HCT116 (cell line): ENCODE data around the gene SLC22A4. TPM values are rescaled to one million over a fixed set of nuclear protein-coding genes. Genes with fewer than 3 reads are reported as not detected.

Experiments used
- ATAC-seq: fragments of 200-7000 bp; cut with Tn5 transposase; 2 replicates; pipeline ENCODE4 v1.9.1; 2020; ENCODE audit warnings: mild to moderate bottlenecking, moderate library complexity
- BruUV-seq: library from RNA; stranded (reverse); fragments of 400-500 nt; replicated peaks from 2 replicates; lab custom pipeline; 2021; lab: Mats Ljungman, UMichigan
- CTCF ChIA-PET: fragments of 300-600 bp; sonication (Branson Sonifier 250); formaldehyde crosslinking; loops from one replicate; lab custom pipeline; 2021; ENCODE audit warnings: antibody characterized with exemption; lab: Charles Lee
- POLR2A ChIA-PET: fragments of 300-600, 350-600 bp; sonication (Branson Sonifier 250); formaldehyde crosslinking; loops from one replicate; lab custom pipeline; 2021; ENCODE audit warnings: antibody characterized with exemption; lab: Charles Lee
- RAD21 ChIA-PET, 2 experiments: fragments of 300-600 bp; sonication (Branson Sonifier 250); formaldehyde crosslinking; loops; one replicate each; lab custom pipeline; 2023; ENCODE audit warnings: low total read pairs in 2 of 2; ENCODE audit not compliant: uncharacterized antibody in 2 of 2, unreplicated experiment in 2 of 2, low non-redundant PET in 1 of 2; lab: Charles Lee
- DNase-seq: peaks from one replicate; pipeline ENCODE4 v3.0.0-alpha.2; 2010; ENCODE audit warnings: low read depth, low spot score
- H2AFZ ChIP-seq: fragments of 200-600 bp; shearing (Covaris generic), sonication (generic); 2 replicates; pipeline ENCODE4 v1.6.1; 2017; ENCODE audit warnings: low read depth, mixed run types, mixed read lengths, antibody characterized with exemption, low read length; ENCODE audit not compliant: poor library complexity, severe bottlenecking
- H3K27ac ChIP-seq: 2 replicates; pipeline ENCODE4 v1.5.1; 2012; ENCODE audit warnings: low read depth, low read length
- H3K27me3 ChIP-seq: fragments of 200-600 bp; sonication (generic); 2 replicates; pipeline ENCODE4 v1.6.1; 2016; ENCODE audit warnings: mixed run types, low read length, mixed read lengths; ENCODE audit not compliant: insufficient read depth
- H3K36me3 ChIP-seq, 2 experiments: fragments of 200-500 bp in 1 of 2; fragments of 200-600 bp in 1 of 2; sonication (Bioruptor generic) in 1 of 2; sonication (generic) in 1 of 2; 2 replicates each; pipeline versions ENCODE4 v1.5.1 to v1.6.1; 2014 to 2016; ENCODE audit warnings: low read length in 2 of 2, inconsistent platforms in 1 of 2, mixed read lengths in 1 of 2, mixed run types in 1 of 2; ENCODE audit not compliant: insufficient read depth in 2 of 2, control insufficient read depth in 1 of 2
- H3K4me1 ChIP-seq, 2 experiments: fragments of 200-600 bp in 1 of 2; sonication (generic) in 1 of 2; 2 replicates each; pipeline versions ENCODE4 v1.5.1 to v1.6.1; 2012 to 2017; ENCODE audit warnings: low read length in 2 of 2, inconsistent platforms in 1 of 2, mild to moderate bottlenecking in 1 of 2, mixed read lengths in 1 of 2, mixed run types in 1 of 2, moderate library complexity in 1 of 2; ENCODE audit not compliant: insufficient read depth in 2 of 2, control insufficient read depth in 1 of 2
- H3K4me2 ChIP-seq: fragments of 200-600 bp; sonication (generic); 2 replicates; pipeline ENCODE4 v1.6.1; 2017; ENCODE audit warnings: mixed run types, low read length, mixed read lengths
- H3K4me3 ChIP-seq, 2 experiments: fragments of 200-600 bp in 1 of 2; sonication (generic) in 1 of 2; replicated peaks in 1 of 2; 2 replicates each; pipeline ENCODE4 v1.5.1; 2011 to 2016; ENCODE audit warnings: low read length in 2 of 2, control low read depth in 1 of 2, low read depth in 1 of 2, mild to moderate bottlenecking in 1 of 2, mixed read lengths in 1 of 2, mixed run types in 1 of 2
- H3K79me2 ChIP-seq: fragments of 200-600 bp; sonication (generic); 2 replicates; pipeline ENCODE4 v1.6.1; 2017; ENCODE audit warnings: mild to moderate bottlenecking, mixed run types, low read length, moderate library complexity, mixed read lengths; ENCODE audit not compliant: insufficient read depth
- H3K9ac ChIP-seq: fragments of 200-600 bp; sonication (generic); 2 replicates; pipeline ENCODE4 v1.6.1; 2016; ENCODE audit warnings: low read length, mixed read lengths
- H3K9me2 ChIP-seq: fragments of 200-600 bp; sonication (generic), shearing (Covaris generic); 2 replicates; pipeline ENCODE4 v1.6.1; 2017; ENCODE audit warnings: mixed run types, mild to moderate bottlenecking, moderate library complexity; ENCODE audit not compliant: insufficient read depth
- H3K9me3 ChIP-seq, 2 experiments: fragments of 200-500 bp in 1 of 2; fragments of 200-600 bp in 1 of 2; sonication (Bioruptor generic) in 1 of 2; sonication (generic) in 1 of 2; 2 replicates each; pipeline ENCODE4 v1.6.1; 2014 to 2017; ENCODE audit warnings: low read length in 2 of 2, mixed read lengths in 2 of 2, inconsistent platforms in 1 of 2, low read depth in 1 of 2, mild to moderate bottlenecking in 1 of 2, mixed run types in 1 of 2, moderate library complexity in 1 of 2; ENCODE audit not compliant: control insufficient read depth in 1 of 2, insufficient read depth in 1 of 2
- H4K20me1 ChIP-seq: fragments of 200-600 bp; sonication (generic), shearing (Covaris generic); 2 replicates; pipeline ENCODE4 v1.6.1; 2017; ENCODE audit warnings: mixed run types, mild to moderate bottlenecking, moderate library complexity; ENCODE audit not compliant: insufficient read depth
- FOSL1 ChIP-seq: IDR thresholded peaks from 2 replicates; pipeline ENCODE4 v1.6.1; 2012; ENCODE audit warnings: low read depth
- POLR2A ChIP-seq: IDR thresholded peaks from 2 replicates; pipeline ENCODE4 v1.7.0; 2011; ENCODE audit warnings: borderline replicate concordance; ENCODE audit not compliant: insufficient read depth, insufficient read length; ENCODE audit errors: extremely low read depth
- ZNF274 ChIP-seq: fragments of 200-500 bp; sonication (Bioruptor generic); IDR thresholded peaks from 2 replicates; pipeline ENCODE4 v1.6.1; 2014; ENCODE audit warnings: mild to moderate bottlenecking, low read depth, low read length, inconsistent platforms
- intact Hi-C: fragments of 100-400 bp; cut with micrococcal nuclease; formaldehyde crosslinking; loops from 2 replicates; pipeline ENCODE4 v1.10.0; 2022
- total RNA-seq: library from RNA; stranded (reverse); gene quantifications from one replicate; pipeline ENCODE4 v1.2.1, GENCODE V29; 2021; ENCODE audit not compliant: unreplicated experiment
- TF ChIP-seq, protein P1 (sequence below), 3 experiments: fragments of 200-600 bp in 1 of 3; sonication (generic) in 1 of 3; IDR thresholded peaks in 2 of 3; conservative IDR thresholded peaks in 1 of 3; 2 replicates each; pipeline ENCODE4 v1.5.1; 2012 to 2017; ENCODE audit warnings: low read depth in 2 of 3, low read length in 2 of 3, antibody characterized with exemption in 1 of 3, borderline replicate concordance in 1 of 3, control low read depth in 1 of 3, mild to moderate bottlenecking in 1 of 3, mixed read lengths in 1 of 3, mixed run types in 1 of 3, moderate library complexity in 1 of 3; ENCODE audit not compliant: insufficient read depth in 1 of 3

The SLC22A4 gene
- total RNA-seq, 1 experiment from 2014 or later = 0.59 TPM

DNA sequence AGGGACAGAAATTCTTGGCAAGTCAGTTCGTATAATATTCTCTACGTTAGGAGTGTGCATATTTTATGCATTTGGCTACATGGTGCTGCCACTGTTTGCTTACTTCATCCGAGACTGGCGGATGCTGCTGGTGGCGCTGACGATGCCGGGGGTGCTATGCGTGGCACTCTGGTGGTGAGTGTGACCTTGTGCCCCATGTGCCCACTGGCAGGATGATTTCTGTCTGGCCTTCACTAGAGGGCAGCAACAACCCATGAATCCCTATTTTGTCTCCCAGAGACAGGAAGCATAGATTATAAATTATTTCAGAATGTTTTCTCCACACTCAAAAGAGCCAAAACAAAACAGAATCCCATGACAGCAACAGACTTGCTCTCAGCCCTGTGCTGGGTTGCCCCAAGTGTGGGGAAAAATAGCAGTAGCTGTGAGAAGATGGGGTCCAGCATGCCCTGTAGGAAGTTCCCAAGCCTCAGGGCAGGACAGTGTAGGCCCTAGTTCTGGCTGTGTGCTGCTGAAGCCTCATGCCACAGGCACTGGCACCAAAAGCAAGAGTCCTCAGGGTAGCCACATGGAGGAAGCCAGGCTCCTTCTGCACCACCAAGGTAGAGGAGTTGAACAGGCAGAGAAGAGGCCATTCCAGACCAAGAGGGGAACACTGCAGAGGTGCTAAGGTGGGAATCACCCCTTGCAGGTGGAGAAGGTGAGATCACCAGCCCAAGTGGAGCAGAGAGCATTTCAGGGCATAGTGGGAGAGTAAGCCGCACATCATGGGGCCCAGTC lies 91.3 kb downstream of the SLC22A4 start:
- intact Hi-C loops = loop anchor here (1.0 to 10.0 kb wide), 7 partner anchors 116 to 859 kb away; no protein-coding TSS in a partner anchor
- no TSS peak for BruUV-seq
- Histone ChIP-seq H3K9ac (no peak overlapping the region), H3K4me1 (peaks cover 38 to 52% of the 10 kb centered on the region in 2 experiments), H3K27ac (peak overlapping the region; percentile 47), H3K27me3 (no peaks in the 10 kb centered on the region), H3K79me2 (no peaks in the 10 kb centered on the region), H3K4me2 (no peak overlapping the region), H3K9me2 (no peaks in the 10 kb centered on the region), H3K4me3 (no peak overlapping the region), H3K36me3 (no peaks in the 10 kb centered on the region), H3K9me3 (no peaks in the 10 kb centered on the region), H4K20me1 (no peaks in the 10 kb centered on the region), H2AFZ (no peak overlapping the region)
- DNase-seq (no peak), ATAC-seq (no peak; the same call in 1 of the 2 replicates)
- RAD21 ChIA-PET = interaction anchor here in 1 of 2 experiments (1.7 kb wide), 1 partner anchor 116 kb away, joined by 7 read pairs; no protein-coding TSS in a partner anchor
- POLR2A ChIA-PET = no interaction called here
- TF ChIP-seq ZNF274 = no peak
- no peak for TF ChIP-seq FOSL1
- no peak for TF ChIP-seq POLR2A
- TF ChIP-seq, protein P1, sequence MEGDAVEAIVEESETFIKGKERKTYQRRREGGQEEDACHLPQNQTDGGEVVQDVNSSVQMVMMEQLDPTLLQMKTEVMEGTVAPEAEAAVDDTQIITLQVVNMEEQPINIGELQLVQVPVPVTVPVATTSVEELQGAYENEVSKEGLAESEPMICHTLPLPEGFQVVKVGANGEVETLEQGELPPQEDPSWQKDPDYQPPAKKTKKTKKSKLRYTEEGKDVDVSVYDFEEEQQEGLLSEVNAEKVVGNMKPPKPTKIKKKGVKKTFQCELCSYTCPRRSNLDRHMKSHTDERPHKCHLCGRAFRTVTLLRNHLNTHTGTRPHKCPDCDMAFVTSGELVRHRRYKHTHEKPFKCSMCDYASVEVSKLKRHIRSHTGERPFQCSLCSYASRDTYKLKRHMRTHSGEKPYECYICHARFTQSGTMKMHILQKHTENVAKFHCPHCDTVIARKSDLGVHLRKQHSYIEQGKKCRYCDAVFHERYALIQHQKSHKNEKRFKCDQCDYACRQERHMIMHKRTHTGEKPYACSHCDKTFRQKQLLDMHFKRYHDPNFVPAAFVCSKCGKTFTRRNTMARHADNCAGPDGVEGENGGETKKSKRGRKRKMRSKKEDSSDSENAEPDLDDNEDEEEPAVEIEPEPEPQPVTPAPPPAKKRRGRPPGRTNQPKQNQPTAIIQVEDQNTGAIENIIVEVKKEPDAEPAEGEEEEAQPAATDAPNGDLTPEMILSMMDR (IDR thresholded peaks at IDR 0.05 in 2 of 3, conservative IDR thresholded peaks at IDR 0.05 in 1 of 3; ENCODE audit: borderline replicate concordance in 1 of 3, insufficient read depth in 1 of 3, low read depth in 2 of 3, low read length in 2 of 3) = peak in 2 of 3 experiments; percentile 77 to 88; a peak in 4 of 6 replicates
- CTCF ChIA-PET = interaction anchor here (2.0 to 3.9 kb wide), 4 partner anchors 10 to 434 kb away, joined by 5 to 24 read pairs (median 16); no protein-coding TSS in a partner anchor
